Measurements from ENCODE around the gene RBP2.
"Not testable (repeated sequence)": the region's sequence is repeated elsewhere in the genome, so short reads cannot be mapped to it uniquely, and the experiment has no call there.

RBP2 gene

DNA sequence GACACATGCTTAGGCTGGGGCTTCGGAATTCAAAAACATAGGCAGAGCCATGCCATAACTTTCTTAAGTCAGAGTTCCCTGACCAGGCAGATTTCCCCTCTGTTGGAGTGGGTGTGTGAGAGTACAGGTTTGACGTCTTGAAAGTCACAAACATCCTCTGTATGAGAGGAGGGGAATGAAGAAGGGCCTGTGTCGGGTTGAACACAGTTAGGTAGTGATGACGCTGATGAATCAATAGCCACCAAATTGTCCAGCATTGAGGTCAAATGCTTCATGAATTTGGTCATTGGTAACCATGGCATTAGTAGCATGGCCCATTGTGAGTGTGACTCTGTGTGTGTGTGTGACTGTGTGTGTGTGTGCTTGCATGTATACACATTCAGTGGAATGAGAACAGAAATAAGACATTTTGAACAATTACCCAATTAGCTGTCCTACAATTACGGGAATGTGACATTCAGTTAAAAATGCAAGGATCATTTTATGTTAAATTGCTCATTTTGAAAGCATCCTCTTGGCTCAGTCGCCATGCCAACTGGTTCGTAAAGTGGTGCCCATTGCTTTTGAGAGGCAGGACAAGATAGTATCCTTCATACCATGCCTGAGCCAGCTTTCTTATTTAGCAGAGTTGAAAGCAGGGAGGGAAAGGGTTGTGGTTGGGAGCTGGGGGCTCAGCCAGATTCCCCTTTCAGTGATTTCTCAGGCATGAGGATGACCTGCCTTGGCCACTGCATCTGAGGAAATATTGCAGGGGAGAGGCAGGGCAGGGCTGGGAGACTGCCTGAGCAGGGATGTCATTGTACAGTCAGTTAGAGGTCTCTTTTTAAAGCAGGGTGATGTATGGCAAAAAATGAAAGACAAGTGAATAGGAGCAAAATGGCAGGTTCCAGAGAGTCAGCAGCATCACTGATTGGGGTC is 35.4 kb downstream of the RBP2 start:
- DNase-seq: no peak

GRCh38 chr3:139439278-139439677 is 37.0 kb downstream of the RBP2 start:
- no peak for DNase-seq

GRCh38 chr3:139434764-139435307 is 41.5 kb downstream of the RBP2 start:
- DNase-seq: no peak

DNA sequence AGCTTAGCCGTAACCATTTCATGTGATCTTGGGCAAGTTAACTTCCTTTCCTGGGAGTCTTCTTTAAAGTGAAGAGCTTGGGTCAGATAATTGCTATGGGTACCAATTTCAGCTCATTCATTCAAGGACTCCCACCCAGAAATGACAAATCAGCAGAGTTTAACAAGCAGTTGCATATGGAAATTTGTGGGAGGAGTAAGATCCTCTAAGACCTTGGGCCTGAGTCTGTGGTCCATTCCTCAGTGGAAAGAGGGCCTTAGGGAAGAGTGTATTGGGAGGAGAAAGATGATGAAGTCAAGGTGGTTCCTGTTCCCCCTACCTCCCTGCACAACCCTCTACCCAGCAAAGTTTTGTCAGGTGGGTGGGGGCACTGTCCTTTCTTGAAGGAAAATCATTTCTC is 42.1 kb downstream of the RBP2 start:
- DNase-seq: no peak

DNA sequence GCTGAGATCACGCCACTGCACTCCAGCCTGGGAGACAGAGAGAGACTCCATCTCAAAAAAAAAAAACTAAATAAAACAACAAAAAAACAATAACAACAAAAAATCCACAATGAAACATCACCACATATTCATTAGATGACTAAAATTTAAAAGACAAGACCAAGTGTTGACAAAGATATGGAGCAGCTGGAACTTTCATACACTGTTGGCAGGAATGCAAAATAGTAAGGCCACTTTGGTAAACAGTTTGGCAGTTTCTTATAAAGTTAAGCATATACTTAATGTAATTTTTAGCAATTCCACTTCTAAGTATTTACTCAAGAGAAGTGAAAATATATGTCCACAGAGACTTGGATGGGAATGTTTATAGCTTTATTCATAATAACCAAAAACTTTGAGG is 43.2 kb downstream of the RBP2 start:
- DNase-seq: no peak

- no peak for DNase-seq
Measured at GRCh38 chr3:139430493-139430892, 45.8 kb downstream of the RBP2 start.

DNA sequence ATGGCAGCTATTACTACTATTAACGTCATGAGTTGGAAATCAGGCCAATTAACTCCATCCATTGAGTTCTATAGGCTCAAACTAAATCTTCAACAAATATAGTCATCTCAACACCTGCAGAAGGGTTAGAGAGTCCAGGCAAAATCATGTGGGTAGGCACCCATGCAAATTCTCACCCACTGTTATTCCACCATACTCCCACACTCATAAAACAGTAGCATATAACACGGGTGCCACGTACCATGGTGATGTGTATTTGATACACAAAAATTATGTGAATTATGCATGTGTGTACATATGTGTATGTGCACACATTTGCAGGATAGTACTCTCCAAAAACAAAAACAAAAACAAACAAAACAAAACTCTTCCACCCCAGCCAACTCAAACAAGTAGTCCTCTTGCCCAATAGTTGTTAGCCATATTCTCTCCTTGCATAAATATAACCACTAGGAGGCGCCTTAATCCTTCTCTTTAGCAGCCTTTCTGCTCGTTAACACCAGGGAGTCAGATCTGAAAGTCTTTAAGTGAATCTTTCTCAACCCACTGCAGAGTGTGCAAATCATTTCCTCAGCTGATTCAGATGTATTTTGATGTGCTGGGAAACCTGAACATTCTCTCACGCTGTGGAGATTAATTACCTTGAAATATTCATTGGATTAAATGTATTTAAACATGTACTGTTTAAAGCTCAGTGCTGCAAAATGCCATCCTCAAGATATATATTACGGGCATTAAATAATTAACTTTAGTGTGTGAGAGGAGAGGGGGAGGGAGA is 48.8 kb downstream of the RBP2 start:
- no peak for DNase-seq

DNA sequence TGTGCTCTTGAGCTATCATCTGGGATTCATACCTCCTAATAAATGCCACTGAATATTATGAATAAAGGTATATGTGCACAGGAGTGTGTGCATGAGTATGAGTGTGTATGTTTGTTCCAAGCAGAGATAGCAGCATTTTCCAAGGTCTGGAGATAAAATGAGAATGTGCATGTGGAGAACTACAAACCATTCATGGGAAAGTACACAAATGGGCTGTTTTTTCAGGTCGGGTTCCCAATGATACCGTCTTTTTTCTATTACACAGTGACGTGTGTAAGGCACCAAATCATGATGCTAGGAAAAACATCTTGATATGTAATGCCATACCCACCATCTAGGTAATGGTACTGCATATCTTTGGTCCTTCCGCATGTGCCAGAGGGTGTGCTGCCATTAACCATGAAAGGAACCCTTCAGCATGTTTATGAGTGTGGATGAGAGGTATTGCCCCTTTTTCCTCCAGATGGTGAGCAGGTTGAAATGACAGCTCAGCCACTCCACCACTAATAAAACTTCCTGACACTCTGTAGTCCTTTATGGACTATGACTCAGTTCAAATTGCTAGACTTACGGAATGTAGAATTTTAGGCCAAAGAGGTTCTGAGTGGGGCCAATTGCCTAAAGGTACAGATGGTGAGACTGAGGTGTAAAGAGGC is 50.4 kb downstream of the RBP2 start:
- DNase-seq: no peak

GRCh38 chr3:139423232-139423631 is 53.1 kb downstream of the RBP2 start:
- DNase-seq: no peak

- no peak for DNase-seq
Measured at GRCh38 chr3:139421460-139421859, 54.9 kb downstream of the RBP2 start.

- no peak for DNase-seq
Measured at GRCh38 chr3:139421040-139421439, 55.3 kb downstream of the RBP2 start.

DNA sequence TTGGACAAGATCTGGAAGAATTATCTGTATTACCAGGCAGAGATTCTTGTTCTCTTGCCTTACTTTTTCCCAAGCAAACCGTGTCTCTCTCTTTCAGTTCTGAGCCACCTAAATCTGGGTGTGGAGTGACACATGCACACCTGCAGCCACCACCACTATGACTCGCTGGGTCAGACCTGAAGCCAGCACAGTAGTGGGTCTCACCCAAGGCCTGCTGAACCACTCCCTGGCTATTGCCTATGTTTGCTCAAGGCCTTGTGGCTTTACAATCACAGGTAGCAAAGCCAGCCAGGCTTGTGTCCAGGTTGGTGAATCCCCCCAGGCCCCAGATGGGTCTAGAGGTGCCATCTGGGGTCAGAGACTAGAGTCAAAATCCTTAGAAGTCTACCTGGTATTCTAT is 58.2 kb downstream of the RBP2 start:
- no peak for DNase-seq

DNA sequence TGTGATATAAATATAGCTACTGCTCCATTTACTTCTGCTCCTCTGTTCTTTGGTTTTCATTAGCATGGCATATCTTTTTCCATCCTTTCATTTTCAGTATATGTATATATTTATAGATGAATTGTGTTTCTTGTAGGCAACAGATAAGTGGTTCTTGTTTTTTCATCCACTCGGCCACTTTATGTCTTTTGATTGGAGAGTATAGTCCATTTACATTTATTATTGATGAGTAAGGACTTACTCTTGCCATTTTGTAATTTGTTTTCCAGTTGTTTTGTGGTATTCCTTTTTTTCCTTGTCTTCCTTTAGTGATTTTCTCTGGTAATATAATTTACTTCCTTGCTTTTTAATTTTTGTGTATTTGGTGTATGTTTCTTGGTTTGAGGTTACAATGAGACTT is 60.0 kb downstream of the RBP2 start:
- no peak for DNase-seq

GRCh38 chr3:139414608-139415224 is 61.6 kb downstream of the RBP2 start:
- no peak for DNase-seq

DNA sequence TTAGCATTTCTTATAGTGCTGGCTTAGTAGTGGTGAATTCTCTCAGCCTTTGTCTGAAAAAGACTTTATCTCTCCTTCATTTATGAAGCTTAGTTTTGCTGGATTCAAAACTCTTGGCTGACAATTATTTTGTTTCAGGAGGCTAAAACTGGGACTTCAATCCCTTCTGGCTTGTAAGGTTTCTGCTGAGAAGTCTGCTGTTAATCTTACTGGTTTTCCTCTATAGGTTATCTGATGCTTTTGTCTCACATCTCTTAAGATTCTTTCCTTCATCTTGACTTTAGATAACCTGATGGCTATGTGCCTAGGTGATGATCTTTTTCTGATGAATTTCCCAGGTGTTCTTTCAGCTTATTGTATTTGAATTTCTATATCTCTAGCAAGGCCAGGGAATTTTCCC is 63.4 kb downstream of the RBP2 start:
- DNase-seq: not testable (repeated sequence)

All from activated effector memory CD4-positive, alpha-beta T cell treated with Interleukin-2 at 50 U/mL for 16 hours (primary cell).